ENCODE data around the gene KIR3DL2.
"Not testable (repeated sequence)": the region's sequence is repeated elsewhere in the genome, so short reads cannot be mapped to it uniquely, and the experiment has no call there.

The KIR3DL2 gene

GRCh38 chr19:54873990-54874389 is 23.7 kb downstream of the KIR3DL2 start, which contains the start of gene FCAR:
Gene FCAR (plus strand): TSS chr19:54874235. CDS start chr19:54874290, 55 bp downstream.
- DNase-seq: no peak

GRCh38 chr19:54875506-54875905 is 25.3 kb downstream of the KIR3DL2 start:
- no peak for DNase-seq

GRCh38 chr19:54877471-54877870 is 27.2 kb downstream of the KIR3DL2 start:
- DNase-seq: no peak

- no peak for DNase-seq
Measured at GRCh38 chr19:54881884-54882283, 31.6 kb downstream of the KIR3DL2 start.

GRCh38 chr19:54882758-54883157 is 32.5 kb downstream of the KIR3DL2 start:
- DNase-seq: no peak

GRCh38 chr19:54883228-54883627 is 33.0 kb downstream of the KIR3DL2 start:
- DNase-seq: no peak

GRCh38 chr19:54888239-54888638 is 38.0 kb downstream of the KIR3DL2 start:
- DNase-seq: no peak

- DNase-seq: no peak
Measured at GRCh38 chr19:54889566-54889965, 39.3 kb downstream of the KIR3DL2 start.

- DNase-seq: no peak
Measured at GRCh38 chr19:54893406-54893805, 43.2 kb downstream of the KIR3DL2 start.

GRCh38 chr19:54894106-54894505 is 43.9 kb downstream of the KIR3DL2 start:
- not testable (repeated sequence) for DNase-seq

GRCh38 chr19:54896036-54896435 is 45.8 kb downstream of the KIR3DL2 start:
- no peak for DNase-seq

GRCh38 chr19:54898685-54899084 is 48.4 kb downstream of the KIR3DL2 start:
- not testable (repeated sequence) for DNase-seq

- DNase-seq: not testable (repeated sequence)
Measured at GRCh38 chr19:54899646-54900045, 49.4 kb downstream of the KIR3DL2 start.

GRCh38 chr19:54901153-54901552 is 50.9 kb downstream of the KIR3DL2 start:
- not testable (repeated sequence) for DNase-seq

- no peak for DNase-seq
Measured at GRCh38 chr19:54902061-54902460, 51.8 kb downstream of the KIR3DL2 start.

GRCh38 chr19:54903303-54903702 is 53.1 kb downstream of the KIR3DL2 start:
- DNase-seq: no peak

- DNase-seq: not testable (repeated sequence)
Measured at GRCh38 chr19:54904261-54904660, 54.0 kb downstream of the KIR3DL2 start.

- no peak for DNase-seq
Measured at GRCh38 chr19:54905421-54905802, 55.2 kb downstream of the KIR3DL2 start.

- no peak for DNase-seq
Measured at GRCh38 chr19:54905803-54906511, 55.7 kb downstream of the KIR3DL2 start, which contains the start of gene NCR1. Gene NCR1 (plus strand): TSS chr19:54906148. CDS start chr19:54906188, 40 bp downstream.

- no peak for DNase-seq
Measured at GRCh38 chr19:54906819-54907218, 56.6 kb downstream of the KIR3DL2 start.

GRCh38 chr19:54907899-54908298 is 57.7 kb downstream of the KIR3DL2 start:
- not testable (repeated sequence) for DNase-seq

Measured in NCI-H187 (cell line).